ENCODE measurements around the gene OR5AN1.

The OR5AN1 gene

DNA sequence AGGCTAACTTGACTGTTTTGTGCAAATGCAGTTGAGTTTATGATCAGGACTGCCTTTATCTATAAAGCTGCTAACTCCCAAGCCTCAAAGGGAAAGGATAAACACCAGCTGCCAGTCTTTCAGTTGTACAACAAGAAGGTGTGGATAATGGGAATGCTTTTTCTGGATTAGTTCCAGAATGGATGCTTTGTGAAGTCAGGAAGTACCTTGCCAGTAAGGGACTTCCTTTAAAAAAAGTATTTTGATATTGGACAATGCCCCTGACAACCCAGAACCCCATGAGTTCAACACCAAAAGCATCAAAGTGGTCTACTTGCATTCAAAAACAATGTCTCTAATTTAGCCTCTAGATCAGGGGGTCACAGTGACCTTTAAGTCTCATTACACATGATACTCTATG is 35.5 kb downstream of the OR5AN1 start (continued):
- TF ChIP-seq, protein P1, sequence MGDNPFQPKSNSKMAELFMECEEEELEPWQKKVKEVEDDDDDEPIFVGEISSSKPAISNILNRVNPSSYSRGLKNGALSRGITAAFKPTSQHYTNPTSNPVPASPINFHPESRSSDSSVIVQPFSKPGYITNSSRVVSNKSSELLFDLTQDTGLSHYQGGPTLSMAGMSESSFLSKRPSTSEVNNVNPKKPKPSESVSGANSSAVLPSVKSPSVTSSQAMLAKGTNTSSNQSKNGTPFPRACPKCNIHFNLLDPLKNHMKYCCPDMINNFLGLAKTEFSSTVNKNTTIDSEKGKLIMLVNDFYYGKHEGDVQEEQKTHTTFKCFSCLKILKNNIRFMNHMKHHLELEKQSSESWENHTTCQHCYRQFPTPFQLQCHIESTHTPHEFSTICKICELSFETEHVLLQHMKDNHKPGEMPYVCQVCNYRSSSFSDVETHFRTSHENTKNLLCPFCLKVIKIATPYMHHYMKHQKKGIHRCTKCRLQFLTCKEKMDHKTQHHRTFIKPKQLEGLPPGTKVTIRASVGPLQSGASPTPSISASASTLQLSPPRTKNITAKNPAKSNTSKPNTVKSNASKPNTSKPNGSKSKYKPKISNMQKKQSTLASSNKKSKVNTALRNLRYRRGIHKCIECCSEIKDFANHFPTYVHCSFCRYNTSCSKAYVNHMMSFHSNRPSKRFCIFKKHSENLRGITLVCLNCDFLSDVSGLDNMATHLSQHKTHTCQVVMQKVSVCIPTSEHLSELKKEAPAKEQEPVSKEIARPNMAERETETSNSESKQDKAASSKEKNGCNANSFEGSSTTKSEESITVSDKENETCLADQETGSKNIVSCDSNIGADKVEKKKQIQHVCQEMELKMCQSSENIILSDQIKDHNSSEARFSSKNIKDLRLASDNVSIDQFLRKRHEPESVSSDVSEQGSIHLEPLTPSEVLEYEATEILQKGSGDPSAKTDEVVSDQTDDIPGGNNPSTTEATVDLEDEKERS (tag by site-specific recombination; IDR thresholded peaks at IDR 0.05): no peak
- no peak for TF ChIP-seq ZNF549 (tag by site-specific recombination; IDR thresholded peaks at IDR 0.05)

DNA sequence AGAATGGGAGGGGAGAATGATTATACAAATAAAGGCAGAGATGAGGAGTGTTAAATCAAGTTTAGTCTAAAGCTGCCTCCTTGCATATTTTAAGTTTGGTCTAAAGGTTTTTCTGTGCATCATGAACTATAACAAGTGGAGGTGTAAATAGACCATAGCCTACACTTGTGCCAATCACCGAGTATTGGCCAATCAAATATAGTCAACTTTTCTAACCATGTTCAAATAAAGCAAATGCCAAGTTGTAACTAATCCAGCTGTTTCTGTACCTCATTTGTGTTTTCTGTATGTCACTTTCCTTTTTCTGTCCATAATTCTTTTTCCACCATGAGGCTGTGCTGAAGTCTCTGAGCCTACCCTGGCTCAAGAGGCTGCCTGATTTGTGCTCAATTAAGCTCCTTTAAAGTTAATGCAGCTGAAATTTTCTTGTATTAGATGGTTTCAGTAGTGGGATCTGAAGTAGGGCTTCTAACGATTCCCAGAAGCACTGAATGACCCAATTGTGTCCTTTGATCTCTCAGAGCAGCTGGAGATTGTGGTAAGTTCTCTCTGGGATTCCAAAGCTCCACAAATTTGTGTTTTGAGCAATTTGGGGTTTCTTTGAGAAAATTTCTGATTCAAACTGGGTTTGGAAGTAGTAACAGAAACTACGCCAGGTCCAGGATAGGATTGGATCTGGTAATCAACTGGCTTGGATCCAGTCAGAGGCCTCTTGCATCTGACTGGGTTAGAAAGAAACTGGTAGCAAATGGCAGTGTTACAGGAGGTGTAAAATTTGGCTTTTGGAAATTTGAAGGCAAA is 42.0 kb downstream of the OR5AN1 start:
- H3K9me3 ChIP-seq (ENCODE audit: control insufficient read depth, insufficient read depth, low read depth, low read length): no peaks in the 10 kb centered on the region
- H3K4me1 ChIP-seq (ENCODE audit: control insufficient read depth, insufficient read depth, low read length): no peaks in the 10 kb centered on the region
- no peaks in the 10 kb centered on the region for H3K36me3 ChIP-seq (ENCODE audit: control insufficient read depth in 2 of 2, insufficient read depth in 1 of 2, low read length in 2 of 2)
- H3K27ac ChIP-seq (ENCODE audit: extremely low read depth, low read depth, low read length): no peak overlapping the region
- CTCF ChIA-PET: no interaction called here
- POLR2A ChIA-PET: no interaction called here
- TF ChIP-seq, protein P2, sequence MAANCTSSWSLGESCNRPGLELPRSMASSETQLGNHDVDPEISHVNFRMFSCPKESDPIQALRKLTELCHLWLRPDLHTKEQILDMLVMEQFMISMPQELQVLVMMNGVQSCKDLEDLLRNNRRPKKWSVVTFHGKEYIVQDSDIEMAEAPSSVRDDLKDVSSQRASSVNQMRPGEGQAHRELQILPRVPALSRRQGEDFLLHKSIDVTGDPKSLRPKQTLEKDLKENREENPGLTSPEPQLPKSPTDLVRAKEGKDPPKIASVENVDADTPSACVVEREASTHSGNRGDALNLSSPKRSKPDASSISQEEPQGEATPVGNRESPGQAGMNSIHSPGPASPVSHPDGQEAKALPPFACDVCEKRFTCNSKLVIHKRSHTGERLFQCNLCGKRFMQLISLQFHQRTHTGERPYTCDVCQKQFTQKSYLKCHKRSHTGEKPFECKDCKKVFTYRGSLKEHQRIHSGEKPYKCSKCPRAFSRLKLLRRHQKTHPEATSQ (tag by site-specific recombination; IDR thresholded peaks at IDR 0.05): no peak
- no peak for TF ChIP-seq ZNF843 (tag by site-specific recombination; IDR thresholded peaks at IDR 0.05)
- no peak for TF ChIP-seq KLF7 (tag by site-specific recombination; IDR thresholded peaks at IDR 0.05; ENCODE audit: borderline replicate concordance)
- no peak for TF ChIP-seq ZNF521 (tag by site-specific recombination; IDR thresholded peaks at IDR 0.05)
- no peak for TF ChIP-seq ZBTB48 (tag by site-specific recombination; IDR thresholded peaks at IDR 0.05)
- no peak for TF ChIP-seq HOXA7 (CRISPR knock-in tag; IDR thresholded peaks at IDR 0.05; ENCODE audit: borderline replicate concordance)
- TF ChIP-seq ZFP3 (tag by site-specific recombination; IDR thresholded peaks at IDR 0.05; ENCODE audit: low read depth): no peak
- no peak for TF ChIP-seq ZNF677 (tag by site-specific recombination; IDR thresholded peaks at IDR 0.05)
- TF ChIP-seq, protein P3, sequence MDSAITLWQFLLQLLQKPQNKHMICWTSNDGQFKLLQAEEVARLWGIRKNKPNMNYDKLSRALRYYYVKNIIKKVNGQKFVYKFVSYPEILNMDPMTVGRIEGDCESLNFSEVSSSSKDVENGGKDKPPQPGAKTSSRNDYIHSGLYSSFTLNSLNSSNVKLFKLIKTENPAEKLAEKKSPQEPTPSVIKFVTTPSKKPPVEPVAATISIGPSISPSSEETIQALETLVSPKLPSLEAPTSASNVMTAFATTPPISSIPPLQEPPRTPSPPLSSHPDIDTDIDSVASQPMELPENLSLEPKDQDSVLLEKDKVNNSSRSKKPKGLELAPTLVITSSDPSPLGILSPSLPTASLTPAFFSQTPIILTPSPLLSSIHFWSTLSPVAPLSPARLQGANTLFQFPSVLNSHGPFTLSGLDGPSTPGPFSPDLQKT (IDR thresholded peaks at IDR 0.05; ENCODE audit: borderline replicate concordance, low read depth, low read length): no peak
- TF ChIP-seq, protein P4, sequence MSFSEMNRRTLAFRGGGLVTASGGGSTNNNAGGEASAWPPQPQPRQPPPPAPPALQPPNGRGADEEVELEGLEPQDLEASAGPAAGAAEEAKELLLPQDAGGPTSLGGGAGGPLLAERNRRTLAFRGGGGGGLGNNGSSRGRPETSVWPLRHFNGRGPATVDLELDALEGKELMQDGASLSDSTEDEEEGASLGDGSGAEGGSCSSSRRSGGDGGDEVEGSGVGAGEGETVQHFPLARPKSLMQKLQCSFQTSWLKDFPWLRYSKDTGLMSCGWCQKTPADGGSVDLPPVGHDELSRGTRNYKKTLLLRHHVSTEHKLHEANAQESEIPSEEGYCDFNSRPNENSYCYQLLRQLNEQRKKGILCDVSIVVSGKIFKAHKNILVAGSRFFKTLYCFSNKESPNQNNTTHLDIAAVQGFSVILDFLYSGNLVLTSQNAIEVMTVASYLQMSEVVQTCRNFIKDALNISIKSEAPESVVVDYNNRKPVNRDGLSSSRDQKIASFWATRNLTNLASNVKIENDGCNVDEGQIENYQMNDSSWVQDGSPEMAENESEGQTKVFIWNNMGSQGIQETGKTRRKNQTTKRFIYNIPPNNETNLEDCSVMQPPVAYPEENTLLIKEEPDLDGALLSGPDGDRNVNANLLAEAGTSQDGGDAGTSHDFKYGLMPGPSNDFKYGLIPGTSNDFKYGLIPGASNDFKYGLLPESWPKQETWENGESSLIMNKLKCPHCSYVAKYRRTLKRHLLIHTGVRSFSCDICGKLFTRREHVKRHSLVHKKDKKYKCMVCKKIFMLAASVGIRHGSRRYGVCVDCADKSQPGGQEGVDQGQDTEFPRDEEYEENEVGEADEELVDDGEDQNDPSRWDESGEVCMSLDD (tag by site-specific recombination; IDR thresholded peaks at IDR 0.05): no peak
- no peak for TF ChIP-seq ZNF394 (tag by site-specific recombination; IDR thresholded peaks at IDR 0.05; ENCODE audit: borderline replicate concordance)
- TF ChIP-seq ZIC2 (tag by site-specific recombination; IDR thresholded peaks at IDR 0.05): no peak
- no peak for TF ChIP-seq GLI4 (tag by site-specific recombination; IDR thresholded peaks at IDR 0.05)
- TF ChIP-seq ZNF571 (tag by site-specific recombination; IDR thresholded peaks at IDR 0.05): no peak
- TF ChIP-seq ZNF530 (tag by site-specific recombination; IDR thresholded peaks at IDR 0.05; ENCODE audit: low read depth): no peak
- TF ChIP-seq, protein P5, sequence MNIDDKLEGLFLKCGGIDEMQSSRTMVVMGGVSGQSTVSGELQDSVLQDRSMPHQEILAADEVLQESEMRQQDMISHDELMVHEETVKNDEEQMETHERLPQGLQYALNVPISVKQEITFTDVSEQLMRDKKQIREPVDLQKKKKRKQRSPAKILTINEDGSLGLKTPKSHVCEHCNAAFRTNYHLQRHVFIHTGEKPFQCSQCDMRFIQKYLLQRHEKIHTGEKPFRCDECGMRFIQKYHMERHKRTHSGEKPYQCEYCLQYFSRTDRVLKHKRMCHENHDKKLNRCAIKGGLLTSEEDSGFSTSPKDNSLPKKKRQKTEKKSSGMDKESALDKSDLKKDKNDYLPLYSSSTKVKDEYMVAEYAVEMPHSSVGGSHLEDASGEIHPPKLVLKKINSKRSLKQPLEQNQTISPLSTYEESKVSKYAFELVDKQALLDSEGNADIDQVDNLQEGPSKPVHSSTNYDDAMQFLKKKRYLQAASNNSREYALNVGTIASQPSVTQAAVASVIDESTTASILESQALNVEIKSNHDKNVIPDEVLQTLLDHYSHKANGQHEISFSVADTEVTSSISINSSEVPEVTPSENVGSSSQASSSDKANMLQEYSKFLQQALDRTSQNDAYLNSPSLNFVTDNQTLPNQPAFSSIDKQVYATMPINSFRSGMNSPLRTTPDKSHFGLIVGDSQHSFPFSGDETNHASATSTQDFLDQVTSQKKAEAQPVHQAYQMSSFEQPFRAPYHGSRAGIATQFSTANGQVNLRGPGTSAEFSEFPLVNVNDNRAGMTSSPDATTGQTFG (tag by site-specific recombination; IDR thresholded peaks at IDR 0.05; ENCODE audit: borderline replicate concordance): no peak
- no peak for TF ChIP-seq SP3 (tag by site-specific recombination; IDR thresholded peaks at IDR 0.05)
- TF ChIP-seq ZNF175 (tag by site-specific recombination; IDR thresholded peaks at IDR 0.05): no peak
- no peak for TF ChIP-seq ZFP37 (tag by site-specific recombination; IDR thresholded peaks at IDR 0.05)
- TF ChIP-seq ZFP69B (tag by site-specific recombination; IDR thresholded peaks at IDR 0.05): no peak
- no peak overlapping the region for H3K4me3 ChIP-seq (ENCODE audit: low read depth, low read length)
